Brain pericyte (primary cell): ENCODE results near the gene DGKH.
"Not testable (repeated sequence)": the region's sequence is repeated elsewhere in the genome, so short reads cannot be mapped to it uniquely, and the experiment has no call there.

Experiments used
- DNase-seq: peaks from one replicate; pipeline ENCODE4 v3.0.0-alpha.2; 2012; ENCODE audit warnings: low read depth, low spot score

DGKH gene

GRCh38 chr13:42070599-42070998 lies 22.2 kb downstream of the DGKH start:
- DNase-seq: not testable (repeated sequence)

GRCh38 chr13:42071179-42071578 lies 22.7 kb downstream of the DGKH start:
- DNase-seq: not testable (repeated sequence)

GRCh38 chr13:42071672-42072419 lies 23.4 kb downstream of the DGKH start:
- no peak for DNase-seq

- DNase-seq: no peak
Measured at GRCh38 chr13:42073683-42074082, 25.2 kb downstream of the DGKH start.

GRCh38 chr13:42075517-42075916 lies 27.1 kb downstream of the DGKH start:
- DNase-seq: no peak

- no peak for DNase-seq
Measured at GRCh38 chr13:42076309-42076713, 27.9 kb downstream of the DGKH start.

- no peak for DNase-seq
Measured at GRCh38 chr13:42078128-42078808, 29.8 kb downstream of the DGKH start.

- DNase-seq: no peak
Measured at GRCh38 chr13:42083138-42083770, 34.8 kb downstream of the DGKH start.

- no peak for DNase-seq
Measured at GRCh38 chr13:42084722-42085121, 36.3 kb downstream of the DGKH start.

GRCh38 chr13:42086582-42086981 lies 38.1 kb downstream of the DGKH start:
- no peak for DNase-seq

GRCh38 chr13:42094516-42095040 lies 46.1 kb downstream of the DGKH start:
- no peak for DNase-seq

- not testable (repeated sequence) for DNase-seq
Measured at GRCh38 chr13:42096222-42096621, 47.8 kb downstream of the DGKH start.

- no peak for DNase-seq
Measured at GRCh38 chr13:42099962-42100675, 51.7 kb downstream of the DGKH start.

- DNase-seq: no peak
Measured at GRCh38 chr13:42100960-42101359, 52.5 kb downstream of the DGKH start.

GRCh38 chr13:42101821-42102585 lies 53.6 kb downstream of the DGKH start:
- DNase-seq: no peak

- no peak for DNase-seq
Measured at GRCh38 chr13:42102961-42103865, 54.8 kb downstream of the DGKH start.

GRCh38 chr13:42106998-42107397 lies 58.5 kb downstream of the DGKH start:
- DNase-seq: no peak

GRCh38 chr13:42107421-42107820 lies 59.0 kb downstream of the DGKH start:
- DNase-seq: no peak

- no peak for DNase-seq
Measured at GRCh38 chr13:42108217-42108616, 59.8 kb downstream of the DGKH start.

GRCh38 chr13:42109957-42110356 lies 61.5 kb downstream of the DGKH start:
- no peak for DNase-seq
